HepG2 (cell line): ENCODE results near the gene SDC1. TPM values are rescaled to one million over a fixed set of nuclear protein-coding genes. Genes with fewer than 3 reads are reported as not detected.

ENCODE experiments used
- CENPX ChIP-seq: sonication (generic); formaldehyde crosslinking; IDR thresholded peaks from 2 replicates; pipeline ENCODE4 v1.9.0; 2021; ENCODE audit warnings: mild to moderate bottlenecking, missing genetic modification reagents, moderate library complexity
- CHD2 ChIP-seq: IDR thresholded peaks from 2 replicates; pipeline ENCODE4 v1.6.1; 2011; ENCODE audit warnings: low read depth, low read length, improper control_type of control experiment
- FOSL2 ChIP-seq: sonication (generic); formaldehyde crosslinking; IDR thresholded peaks from 2 replicates; pipeline ENCODE4 v1.4.0; 2020; ENCODE audit warnings: missing genetic modification reagents
- FOXP1 ChIP-seq, 2 experiments: fragments of 450-650 bp in 1 of 2; IDR thresholded peaks; 2 replicates each; pipeline ENCODE4 v1.6.1; 2017 to 2018; ENCODE audit warnings: antibody characterized with exemption in 1 of 2
- GTF3A ChIP-seq: sonication (generic); formaldehyde crosslinking; conservative IDR thresholded peaks from 2 replicates; pipeline ENCODE4 v1.4.0; 2020; ENCODE audit warnings: mild to moderate bottlenecking, missing genetic modification reagents
- MAF1 ChIP-seq: sonication (generic); formaldehyde crosslinking; IDR thresholded peaks from 2 replicates; pipeline ENCODE4 v1.5.0; 2020; ENCODE audit warnings: missing genetic modification reagents, borderline replicate concordance
- NCOA5 ChIP-seq: sonication (generic); formaldehyde crosslinking; IDR thresholded peaks from 2 replicates; pipeline ENCODE4 v1.4.0; 2020; ENCODE audit warnings: missing genetic modification reagents
- SSRP1 ChIP-seq: IDR thresholded peaks from 2 replicates; pipeline ENCODE4 v1.6.1; 2016; ENCODE audit warnings: control low read depth
- ZNF17 ChIP-seq: sonication (generic); formaldehyde crosslinking; IDR thresholded peaks from 2 replicates; pipeline ENCODE4 v1.5.0; 2020; ENCODE audit warnings: mild to moderate bottlenecking, missing genetic modification reagents
- ZNF253 ChIP-seq: sonication (generic); formaldehyde crosslinking; IDR thresholded peaks from 2 replicates; pipeline ENCODE4 v1.8.0; 2022; ENCODE audit warnings: mild to moderate bottlenecking, missing genetic modification reagents, borderline replicate concordance
- ZNF333 ChIP-seq: sonication (generic); formaldehyde crosslinking; IDR thresholded peaks from 2 replicates; pipeline ENCODE4 v1.4.0; 2020; ENCODE audit warnings: mild to moderate bottlenecking, missing genetic modification reagents, borderline replicate concordance
- ZNF790 ChIP-seq: sonication (generic); formaldehyde crosslinking; IDR thresholded peaks from 2 replicates; pipeline ENCODE4 v1.8.0; 2022; ENCODE audit warnings: missing genetic modification reagents, mild to moderate bottlenecking, borderline replicate concordance
- ZNF879 ChIP-seq: sonication (generic); formaldehyde crosslinking; IDR thresholded peaks from 2 replicates; pipeline ENCODE4 v1.8.1; 2023; ENCODE audit warnings: missing genetic modification reagents
- polyA plus RNA-seq, 8 experiments: library from polyadenylated mRNA; depleted of rRNA in 3 of 8; stranded (reverse) in 7 of 8; unstranded in 1 of 8; fragments of >200 nt; fragmentation: Illumina TruSeq in 4 of 8; extraction: Trizol in 4 of 8; gene quantifications; 2 replicates each; pipeline versions ENCODE4 v1.2.1 to v1.2.3, GENCODE V29; 2011 to 2016; ENCODE audit warnings: low read depth in 4 of 8, missing spikeins in 1 of 8, mixed read lengths in 1 of 8; ENCODE audit not compliant: insufficient read depth in 1 of 8
- total RNA-seq, 5 experiments: library from RNA; depleted of rRNA; stranded (reverse); fragments of >200 nt; fragmentation: Illumina TruSeq; extraction: Trizol; gene quantifications; 2 replicates each; pipeline ENCODE4 v1.2.3, GENCODE V29; 2016; ENCODE audit warnings: low read depth in 1 of 5
- TF ChIP-seq, protein P1 (sequence below): sonication (generic); formaldehyde crosslinking; IDR thresholded peaks from 2 replicates; pipeline ENCODE4 v1.4.0; 2020; ENCODE audit warnings: missing genetic modification reagents, borderline replicate concordance
- TF ChIP-seq, protein P2 (sequence below): sonication (generic); formaldehyde crosslinking; IDR thresholded peaks from 2 replicates; pipeline ENCODE4 v1.4.0; 2020; ENCODE audit warnings: mild to moderate bottlenecking, missing genetic modification reagents
- TF ChIP-seq, protein P3 (sequence below): sonication (generic); formaldehyde crosslinking; IDR thresholded peaks from 2 replicates; pipeline ENCODE4 v1.4.0; 2020; ENCODE audit warnings: missing genetic modification reagents
- TF ChIP-seq, protein P4 (sequence below): sonication (generic); formaldehyde crosslinking; IDR thresholded peaks from 2 replicates; pipeline ENCODE4 v1.4.0; 2020; ENCODE audit warnings: missing genetic modification reagents
- TF ChIP-seq, protein P5 (sequence below): sonication (generic); formaldehyde crosslinking; IDR thresholded peaks from 2 replicates; pipeline ENCODE4 v1.8.0; 2022; ENCODE audit warnings: missing genetic modification reagents, mild to moderate bottlenecking, inconsistent platforms, borderline replicate concordance

Gene SDC1
- total and polyA plus RNA-seq, 2 of the 13 experiments (the other 11 are each of a cell fraction or from before 2014, with no cell fraction given): 108 to 119 TPM

DNA sequence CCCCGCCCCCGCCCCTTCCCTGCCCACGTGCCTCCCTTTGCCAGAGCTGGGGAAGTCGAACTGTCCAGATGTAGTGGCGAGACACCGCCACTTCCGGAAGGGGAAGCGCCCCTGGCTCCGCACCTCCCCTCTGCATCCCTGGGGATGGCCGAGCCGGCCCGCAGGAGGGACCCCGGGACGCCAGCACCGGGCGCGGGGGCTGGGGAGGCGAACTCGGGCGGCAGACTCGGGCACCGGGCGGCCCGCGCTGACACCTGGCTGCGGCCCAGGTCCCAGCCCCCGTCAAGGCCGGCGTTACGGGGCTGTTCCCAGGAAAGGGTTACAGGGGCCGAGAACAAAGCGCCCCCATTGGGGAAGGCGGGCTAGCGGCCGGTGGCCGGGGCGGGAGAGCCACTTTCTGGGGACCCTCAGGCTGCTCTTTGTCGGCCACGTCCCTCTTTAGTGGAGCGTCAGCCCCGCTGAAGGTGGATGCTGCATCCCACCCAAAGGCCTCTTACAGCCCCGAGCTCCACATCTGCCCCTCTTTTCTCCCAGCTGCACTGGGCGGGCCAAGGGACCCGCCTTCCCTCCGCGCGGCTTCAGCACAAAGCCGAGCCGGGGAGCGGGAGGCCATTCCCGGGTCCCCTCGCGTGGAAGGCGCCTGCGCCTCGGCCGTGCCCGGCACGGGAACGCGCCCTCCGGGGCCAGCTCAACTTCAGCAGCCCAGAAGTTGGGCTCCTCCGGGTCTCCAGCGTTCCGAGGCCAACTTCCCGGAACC lies 1.3 kb downstream of the SDC1 start (continued):
- TF ChIP-seq, protein P1, sequence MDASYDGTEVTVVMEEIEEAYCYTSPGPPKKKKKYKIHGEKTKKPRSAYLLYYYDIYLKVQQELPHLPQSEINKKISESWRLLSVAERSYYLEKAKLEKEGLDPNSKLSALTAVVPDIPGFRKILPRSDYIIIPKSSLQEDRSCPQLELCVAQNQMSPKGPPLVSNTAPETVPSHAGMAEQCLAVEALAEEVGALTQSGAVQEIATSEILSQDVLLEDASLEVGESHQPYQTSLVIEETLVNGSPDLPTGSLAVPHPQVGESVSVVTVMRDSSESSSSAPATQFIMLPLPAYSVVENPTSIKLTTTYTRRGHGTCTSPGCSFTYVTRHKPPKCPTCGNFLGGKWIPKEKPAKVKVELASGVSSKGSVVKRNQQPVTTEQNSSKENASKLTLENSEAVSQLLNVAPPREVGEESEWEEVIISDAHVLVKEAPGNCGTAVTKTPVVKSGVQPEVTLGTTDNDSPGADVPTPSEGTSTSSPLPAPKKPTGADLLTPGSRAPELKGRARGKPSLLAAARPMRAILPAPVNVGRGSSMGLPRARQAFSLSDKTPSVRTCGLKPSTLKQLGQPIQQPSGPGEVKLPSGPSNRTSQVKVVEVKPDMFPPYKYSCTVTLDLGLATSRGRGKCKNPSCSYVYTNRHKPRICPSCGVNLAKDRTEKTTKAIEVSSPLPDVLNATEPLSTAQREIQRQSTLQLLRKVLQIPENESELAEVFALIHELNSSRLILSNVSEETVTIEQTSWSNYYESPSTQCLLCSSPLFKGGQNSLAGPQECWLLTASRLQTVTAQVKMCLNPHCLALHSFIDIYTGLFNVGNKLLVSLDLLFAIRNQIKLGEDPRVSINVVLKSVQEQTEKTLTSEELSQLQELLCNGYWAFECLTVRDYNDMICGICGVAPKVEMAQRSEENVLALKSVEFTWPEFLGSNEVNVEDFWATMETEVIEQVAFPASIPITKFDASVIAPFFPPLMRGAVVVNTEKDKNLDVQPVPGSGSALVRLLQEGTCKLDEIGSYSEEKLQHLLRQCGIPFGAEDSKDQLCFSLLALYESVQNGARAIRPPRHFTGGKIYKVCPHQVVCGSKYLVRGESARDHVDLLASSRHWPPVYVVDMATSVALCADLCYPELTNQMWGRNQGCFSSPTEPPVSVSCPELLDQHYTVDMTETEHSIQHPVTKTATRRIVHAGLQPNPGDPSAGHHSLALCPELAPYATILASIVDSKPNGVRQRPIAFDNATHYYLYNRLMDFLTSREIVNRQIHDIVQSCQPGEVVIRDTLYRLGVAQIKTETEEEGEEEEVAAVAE: no peak
- TF ChIP-seq, protein P2, sequence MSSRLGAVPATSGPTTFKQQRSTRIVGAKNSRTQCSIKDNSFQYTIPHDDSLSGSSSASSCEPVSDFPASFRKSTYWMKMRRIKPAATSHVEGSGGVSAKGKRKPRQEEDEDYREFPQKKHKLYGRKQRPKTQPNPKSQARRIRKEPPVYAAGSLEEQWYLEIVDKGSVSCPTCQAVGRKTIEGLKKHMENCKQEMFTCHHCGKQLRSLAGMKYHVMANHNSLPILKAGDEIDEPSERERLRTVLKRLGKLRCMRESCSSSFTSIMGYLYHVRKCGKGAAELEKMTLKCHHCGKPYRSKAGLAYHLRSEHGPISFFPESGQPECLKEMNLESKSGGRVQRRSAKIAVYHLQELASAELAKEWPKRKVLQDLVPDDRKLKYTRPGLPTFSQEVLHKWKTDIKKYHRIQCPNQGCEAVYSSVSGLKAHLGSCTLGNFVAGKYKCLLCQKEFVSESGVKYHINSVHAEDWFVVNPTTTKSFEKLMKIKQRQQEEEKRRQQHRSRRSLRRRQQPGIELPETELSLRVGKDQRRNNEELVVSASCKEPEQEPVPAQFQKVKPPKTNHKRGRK: no peak
- TF ChIP-seq ZNF17 (CRISPR knock-in tag) (no peak), CHD2 (no peak), ZNF253 (CRISPR knock-in tag) (peak; percentile 75; the same call in 1 of the 2 replicates), ZNF790 (CRISPR knock-in tag) (no peak), FOSL2 (CRISPR knock-in tag) (no peak), NCOA5 (CRISPR knock-in tag) (no peak), FOXP1 (IDR thresholded peaks at IDR 0.05) (no peak), FOXP1 (CRISPR knock-in tag; IDR thresholded peaks at IDR 0.05) (no peak), GTF3A (no peak), MAF1 (CRISPR knock-in tag) (no peak), SSRP1 (CRISPR knock-in tag) (no peak; the same call in 1 of the 2 replicates), ZNF879 (CRISPR knock-in tag) (0 out of 2 replicates have a peak, but pooled peaks have one; percentile 66), ZNF333 (peak; percentile 52; the same call in 1 of the 2 replicates), CENPX (CRISPR knock-in tag) (no peak)
- TF ChIP-seq, protein P3, sequence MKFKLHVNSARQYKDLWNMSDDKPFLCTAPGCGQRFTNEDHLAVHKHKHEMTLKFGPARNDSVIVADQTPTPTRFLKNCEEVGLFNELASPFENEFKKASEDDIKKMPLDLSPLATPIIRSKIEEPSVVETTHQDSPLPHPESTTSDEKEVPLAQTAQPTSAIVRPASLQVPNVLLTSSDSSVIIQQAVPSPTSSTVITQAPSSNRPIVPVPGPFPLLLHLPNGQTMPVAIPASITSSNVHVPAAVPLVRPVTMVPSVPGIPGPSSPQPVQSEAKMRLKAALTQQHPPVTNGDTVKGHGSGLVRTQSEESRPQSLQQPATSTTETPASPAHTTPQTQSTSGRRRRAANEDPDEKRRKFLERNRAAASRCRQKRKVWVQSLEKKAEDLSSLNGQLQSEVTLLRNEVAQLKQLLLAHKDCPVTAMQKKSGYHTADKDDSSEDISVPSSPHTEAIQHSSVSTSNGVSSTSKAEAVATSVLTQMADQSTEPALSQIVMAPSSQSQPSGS (CRISPR knock-in tag): no peak; the same call in 1 of the 2 replicates
- TF ChIP-seq, protein P4, sequence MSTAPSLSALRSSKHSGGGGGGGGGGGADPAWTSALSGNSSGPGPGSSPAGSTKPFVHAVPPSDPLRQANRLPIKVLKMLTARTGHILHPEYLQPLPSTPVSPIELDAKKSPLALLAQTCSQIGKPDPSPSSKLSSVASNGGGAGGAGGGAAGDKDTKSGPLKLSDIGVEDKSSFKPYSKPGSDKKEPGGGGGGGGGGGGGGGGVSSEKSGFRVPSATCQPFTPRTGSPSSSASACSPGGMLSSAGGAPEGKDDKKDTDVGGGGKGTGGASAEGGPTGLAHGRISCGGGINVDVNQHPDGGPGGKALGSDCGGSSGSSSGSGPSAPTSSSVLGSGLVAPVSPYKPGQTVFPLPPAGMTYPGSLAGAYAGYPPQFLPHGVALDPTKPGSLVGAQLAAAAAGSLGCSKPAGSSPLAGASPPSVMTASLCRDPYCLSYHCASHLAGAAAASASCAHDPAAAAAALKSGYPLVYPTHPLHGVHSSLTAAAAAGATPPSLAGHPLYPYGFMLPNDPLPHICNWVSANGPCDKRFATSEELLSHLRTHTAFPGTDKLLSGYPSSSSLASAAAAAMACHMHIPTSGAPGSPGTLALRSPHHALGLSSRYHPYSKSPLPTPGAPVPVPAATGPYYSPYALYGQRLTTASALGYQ: no peak
- TF ChIP-seq, protein P5, sequence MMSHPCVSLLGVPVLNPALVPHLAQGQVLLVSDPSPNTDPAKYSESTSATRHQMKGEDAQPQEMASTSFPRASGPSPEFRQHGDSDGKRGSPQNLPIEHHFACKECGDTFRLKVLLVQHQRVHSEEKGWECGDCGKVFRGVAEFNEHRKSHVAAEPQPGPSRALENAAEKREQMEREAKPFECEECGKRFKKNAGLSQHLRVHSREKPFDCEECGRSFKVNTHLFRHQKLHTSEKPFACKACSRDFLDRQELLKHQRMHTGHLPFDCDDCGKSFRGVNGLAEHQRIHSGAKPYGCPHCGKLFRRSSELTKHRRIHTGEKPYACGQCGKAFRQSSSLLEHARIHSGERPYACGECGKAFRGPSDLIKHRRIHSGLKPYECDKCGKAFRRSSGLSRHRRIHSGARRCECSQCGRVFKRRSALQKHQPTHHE (CRISPR knock-in tag): no peak; the same call in 1 of the 2 replicates
